ENCODE results near the gene LDB2. TPM values are rescaled to one million over a fixed set of nuclear protein-coding genes. Genes with fewer than 3 reads are reported as not detected.

The LDB2 gene
- total RNA-seq, 1 experiment from 2014 or later: not detected

- H3K9ac ChIP-seq (ENCODE audit: low read length): no peak overlapping the region
- no peaks in the 10 kb centered on the region for H3K79me2 ChIP-seq (ENCODE audit: low read length)
- ChIA-PET POLR2A (ENCODE audit: unreplicated experiment) (no interaction called here), CTCF (no interaction called here)
- no peak for TF ChIP-seq EZH2 (IDR thresholded peaks at IDR 0.05; ENCODE audit: low read length, unreplicated experiment)
- no peak for TF ChIP-seq EZH2phosphoT487 (IDR thresholded peaks at IDR 0.05; ENCODE audit: borderline replicate concordance, low read length)
- no peak for TF ChIP-seq CTCF (conservative IDR thresholded peaks at IDR 0.05; ENCODE audit: low read depth, low read length)
- H3K4me3 ChIP-seq (ENCODE audit: low read length): no peak overlapping the region
- H3F3A ChIP-seq (ENCODE audit: low read length, unreplicated experiment): no peaks in the 10 kb centered on the region
- H3K27ac ChIP-seq (ENCODE audit: low read length): no peak overlapping the region
- no peaks in the 10 kb centered on the region for H4K20me1 ChIP-seq (ENCODE audit: low read length)
- no peaks in the 10 kb centered on the region for H3K4me1 ChIP-seq (ENCODE audit: insufficient read depth, low read length)
- H3K9me2 ChIP-seq (replicated peaks; ENCODE audit: low read length): no peaks in the 10 kb centered on the region
- no peaks in the 10 kb centered on the region for H3K36me3 ChIP-seq (ENCODE audit: low read depth, low read length)
- no TSS peak for BruUV-seq (replicated peaks)
- H2AFZ ChIP-seq (ENCODE audit: low read length): no peak overlapping the region
- intact Hi-C loops (cut with micrococcal nuclease): no loop called here
- H3K27me3 ChIP-seq (ENCODE audit: low read length): peaks cover 71% of the 10 kb centered on the region
- ATAC-seq (no peak), DNase-seq (peak; percentile 9)
- no peak overlapping the region for H3K4me2 ChIP-seq (ENCODE audit: low read length)
- H3K9me3 ChIP-seq (ENCODE audit: low read length): no peaks in the 10 kb centered on the region
These were observed 153.3 kb downstream of the LDB2 start for GRCh38 chr4:16745009-16745635.

GRCh38 chr4:16741287-16741686, 157.2 kb downstream of the LDB2 start:
- H3K9me3 ChIP-seq (ENCODE audit: low read length): no peaks in the 10 kb centered on the region
- no TSS peak for BruUV-seq (replicated peaks)
- intact Hi-C loops (cut with micrococcal nuclease): no loop called here
- H3F3A ChIP-seq (ENCODE audit: low read length, unreplicated experiment): no peaks in the 10 kb centered on the region
- H3K36me3 ChIP-seq (ENCODE audit: low read depth, low read length): no peaks in the 10 kb centered on the region
- H3K79me2 ChIP-seq (ENCODE audit: low read length): no peaks in the 10 kb centered on the region
- ChIA-PET POLR2A (ENCODE audit: unreplicated experiment) (no interaction called here), CTCF (no interaction called here)
- H4K20me1 ChIP-seq (ENCODE audit: low read length): no peaks in the 10 kb centered on the region
- DNase-seq (no peak), ATAC-seq (no peak)
- no peaks in the 10 kb centered on the region for H3K9me2 ChIP-seq (replicated peaks; ENCODE audit: low read length)
- H3K9ac ChIP-seq (ENCODE audit: low read length): no peak overlapping the region
- H3K27ac ChIP-seq (ENCODE audit: low read length): no peak overlapping the region
- no peaks in the 10 kb centered on the region for H3K4me1 ChIP-seq (ENCODE audit: insufficient read depth, low read length)
- no peak overlapping the region for H3K4me2 ChIP-seq (ENCODE audit: low read length)
- H2AFZ ChIP-seq (ENCODE audit: low read length): no peak overlapping the region
- TF ChIP-seq EZH2phosphoT487 (IDR thresholded peaks at IDR 0.05; ENCODE audit: borderline replicate concordance, low read length): no peak
- no peak for TF ChIP-seq EZH2 (IDR thresholded peaks at IDR 0.05; ENCODE audit: low read length, unreplicated experiment)
- no peak for TF ChIP-seq CTCF (conservative IDR thresholded peaks at IDR 0.05; ENCODE audit: low read depth, low read length)
- peaks cover 70% of the 10 kb centered on the region for H3K27me3 ChIP-seq (ENCODE audit: low read length)
- H3K4me3 ChIP-seq (ENCODE audit: low read length): no peak overlapping the region

- no peak overlapping the region for H3K4me2 ChIP-seq (ENCODE audit: low read length)
- no peaks in the 10 kb centered on the region for H3K79me2 ChIP-seq (ENCODE audit: low read length)
- no peak overlapping the region for H3K4me3 ChIP-seq (ENCODE audit: low read length)
- no peak overlapping the region for H2AFZ ChIP-seq (ENCODE audit: low read length)
- no peak overlapping the region for H3K27ac ChIP-seq (ENCODE audit: low read length)
- intact Hi-C loops (cut with micrococcal nuclease): no loop called here
- CTCF ChIA-PET: no interaction called here
- no peaks in the 10 kb centered on the region for H3K9me2 ChIP-seq (replicated peaks; ENCODE audit: low read length)
- ATAC-seq (no peak), DNase-seq (no peak)
- POLR2A ChIA-PET (ENCODE audit: unreplicated experiment): no interaction called here
- no TSS peak for BruUV-seq (replicated peaks)
- no peak for TF ChIP-seq CTCF (conservative IDR thresholded peaks at IDR 0.05; ENCODE audit: low read depth, low read length)
- no peak for TF ChIP-seq EZH2 (IDR thresholded peaks at IDR 0.05; ENCODE audit: low read length, unreplicated experiment)
- no peak for TF ChIP-seq EZH2phosphoT487 (IDR thresholded peaks at IDR 0.05; ENCODE audit: borderline replicate concordance, low read length)
- H3K27me3 ChIP-seq (ENCODE audit: low read length): peaks cover 70% of the 10 kb centered on the region
- H3K9ac ChIP-seq (ENCODE audit: low read length): no peak overlapping the region
- H3K9me3 ChIP-seq (ENCODE audit: low read length): no peaks in the 10 kb centered on the region
- no peaks in the 10 kb centered on the region for H3F3A ChIP-seq (ENCODE audit: low read length, unreplicated experiment)
- H4K20me1 ChIP-seq (ENCODE audit: low read length): no peaks in the 10 kb centered on the region
- H3K36me3 ChIP-seq (ENCODE audit: low read depth, low read length): no peaks in the 10 kb centered on the region
- H3K4me1 ChIP-seq (ENCODE audit: insufficient read depth, low read length): no peaks in the 10 kb centered on the region
These were observed 158.3 kb downstream of the LDB2 start for GRCh38 chr4:16739997-16740624.

Data from PC-3 (cell line).